GM23338 (cell line): ENCODE data around the gene PRDX6. TPM values are rescaled to one million over a fixed set of nuclear protein-coding genes. Genes with fewer than 3 reads are reported as not detected.

Experiments
- ATAC-seq: fragments of 200-7000 bp; cut with Tn5 transposase; 3 replicates; pipeline ENCODE4 v1.9.1; 2020
- DNase-seq: peaks from one replicate; pipeline ENCODE4 v3.0.0-alpha.2; 2015; ENCODE audit warnings: low spot score
- H2AFZ ChIP-seq: fragments of 200-600 bp; sonication (generic); 2 replicates; pipeline ENCODE4 v1.8.0; 2016; ENCODE audit warnings: antibody characterized with exemption, mild to moderate bottlenecking, moderate library complexity
- H3F3A ChIP-seq: fragments of 200-600 bp; sonication (generic); replicated peaks from 2 replicates; pipeline ENCODE4 v1.8.0; 2017; ENCODE audit warnings: antibody characterized with exemption, mixed run types, low read depth
- H3K27ac ChIP-seq: fragments of 200-600 bp; sonication (generic); 2 replicates; pipeline ENCODE4 v1.6.1; 2016; ENCODE audit warnings: low read depth
- H3K27me3 ChIP-seq: fragments of 200-600 bp; sonication (generic); 2 replicates; pipeline ENCODE4 v1.8.0; 2016; ENCODE audit warnings: mild to moderate bottlenecking, mixed run types, moderate library complexity; ENCODE audit not compliant: insufficient read depth
- H3K36me3 ChIP-seq: fragments of 200-600 bp; sonication (generic); 2 replicates; pipeline ENCODE4 v1.8.0; 2016; ENCODE audit warnings: mild to moderate bottlenecking; ENCODE audit not compliant: insufficient read depth
- H3K4me1 ChIP-seq: fragments of 200-600 bp; sonication (generic); 2 replicates; pipeline ENCODE4 v1.8.0; 2016; ENCODE audit warnings: mild to moderate bottlenecking, moderate library complexity; ENCODE audit not compliant: insufficient read depth
- H3K4me2 ChIP-seq: fragments of 200-600 bp; sonication (generic); 2 replicates; pipeline ENCODE4 v1.7.1; 2017; ENCODE audit warnings: mixed run types
- H3K4me3 ChIP-seq: fragments of 200-600 bp; sonication (generic); 2 replicates; pipeline ENCODE4 v1.6.1; 2016; ENCODE audit warnings: mixed run types
- H3K79me2 ChIP-seq: fragments of 200-600 bp; sonication (generic); replicated peaks from 2 replicates; pipeline ENCODE4 v1.8.0; 2017; ENCODE audit warnings: mild to moderate bottlenecking; ENCODE audit not compliant: insufficient read depth
- H3K9me2 ChIP-seq: fragments of 200-600 bp; sonication (generic); 2 replicates; pipeline ENCODE4 v1.8.0; 2017; ENCODE audit not compliant: insufficient read depth
- H4K20me1 ChIP-seq: fragments of 200-600 bp; sonication (generic); replicated peaks from 2 replicates; pipeline ENCODE4 v1.8.0; 2017; ENCODE audit warnings: mild to moderate bottlenecking; ENCODE audit not compliant: insufficient read depth
- H3K27ac Mint-ChIP-seq: 2 replicates; pipeline ENCODE4 v1.8.0; 2020; ENCODE audit warnings: inconsistent platforms, mild to moderate bottlenecking, moderate library complexity, mixed read lengths
- H3K27me3 Mint-ChIP-seq: 3 replicates; pipeline ENCODE4 v1.8.0; 2022; ENCODE audit warnings: low read depth, mild to moderate bottlenecking, moderate library complexity, mixed read lengths, inconsistent platforms; ENCODE audit not compliant: insufficient read depth, poor library complexity
- H3K36me3 Mint-ChIP-seq: 3 replicates; pipeline ENCODE4 v1.8.0; 2021; ENCODE audit warnings: low read depth, mild to moderate bottlenecking, inconsistent platforms, moderate library complexity, mixed read lengths
- H3K4me1 Mint-ChIP-seq: 3 replicates; pipeline ENCODE4 v1.8.0; 2020; ENCODE audit warnings: mild to moderate bottlenecking, inconsistent platforms, mixed read lengths
- H3K4me3 Mint-ChIP-seq: 3 replicates; pipeline ENCODE4 v1.8.0; 2021; ENCODE audit warnings: moderate library complexity, mild to moderate bottlenecking, inconsistent platforms, mixed read lengths
- H3K9me3 Mint-ChIP-seq: 3 replicates; pipeline ENCODE4 v1.8.0; 2020; ENCODE audit warnings: moderate library complexity, mild to moderate bottlenecking, inconsistent platforms, mixed read lengths
- CTCF ChIP-seq, 2 experiments: fragments of 200-600 bp in 1 of 2; sonication (generic) in 1 of 2; conservative IDR thresholded peaks; 2 replicates each; pipeline versions ENCODE4 v1.5.1 to v1.6.1; 2016 to 2017; ENCODE audit warnings: antibody characterized with exemption in 2 of 2, low read depth in 2 of 2, mild to moderate bottlenecking in 2 of 2, moderate library complexity in 1 of 2
- ETS1 ChIP-seq: IDR thresholded peaks from 2 replicates; pipeline ENCODE4 v1.6.1; 2016; ENCODE audit warnings: antibody characterized with exemption
- EZH2phosphoT487 ChIP-seq: fragments of 200-600 bp; sonication (generic); IDR thresholded peaks from one replicate; pipeline ENCODE4 v1.8.1; 2018; ENCODE audit warnings: antibody characterized with exemption; ENCODE audit not compliant: unreplicated experiment
- JUNB ChIP-seq: IDR thresholded peaks from one replicate; pipeline ENCODE4 v1.6.1; 2016; ENCODE audit warnings: antibody characterized with exemption; ENCODE audit not compliant: unreplicated experiment
- POLR2AphosphoS5 ChIP-seq: IDR thresholded peaks from 2 replicates; pipeline ENCODE4 v1.6.1; 2016; ENCODE audit warnings: antibody characterized with exemption, low read depth
- REST ChIP-seq: IDR thresholded peaks from one replicate; pipeline ENCODE4 v1.6.1; 2018; ENCODE audit warnings: antibody characterized with exemption; ENCODE audit not compliant: unreplicated experiment
- STAT1 ChIP-seq: IDR thresholded peaks from one replicate; pipeline ENCODE4 v1.6.1; 2016; ENCODE audit warnings: antibody characterized with exemption; ENCODE audit not compliant: unreplicated experiment
- ZNF114 ChIP-seq: fragments of 250-450 bp; sonication (Bioruptor Pico); IDR thresholded peaks from 2 replicates; pipeline ENCODE4 v1.5.0; 2020; ENCODE audit warnings: mild to moderate bottlenecking, moderate library complexity
- ZNF462 ChIP-seq: fragments of 250-450 bp; sonication (Bioruptor Pico); IDR thresholded peaks from 2 replicates; pipeline ENCODE4 v1.5.0; 2020; ENCODE audit warnings: mild to moderate bottlenecking, moderate library complexity
- polyA plus RNA-seq: library from polyadenylated mRNA; unstranded; fragments of >200 nt; fragmentation: Nextera tagmentation; extraction: Ambion mirVana; gene quantifications from 2 replicates; pipeline ENCODE4 v1.2.1, GENCODE V29; 2016
- total RNA-seq: library from RNA; depleted of rRNA; stranded (reverse); fragments of >200 nt; shearing (Covaris generic); gene quantifications from 2 replicates; pipeline ENCODE4 v1.2.3, GENCODE V29; 2014

The PRDX6 gene
- total and polyA plus RNA-seq, 2 experiments from 2014 or later: 516 to 746 TPM

- no peaks in the 10 kb centered on the region for H3K27me3 ChIP-seq
- no peak overlapping the region for H3K4me3 Mint-ChIP-seq
- DNase-seq: peak; percentile 9
- no peaks in the 10 kb centered on the region for H3K4me1 ChIP-seq
- H3K4me2 ChIP-seq: no peak overlapping the region
- H3K9me3 Mint-ChIP-seq: peaks cover 57% of the 10 kb centered on the region
- no peaks in the 10 kb centered on the region for H3K4me1 Mint-ChIP-seq
- H3K27me3 Mint-ChIP-seq: no peaks in the 10 kb centered on the region
- no peak for ATAC-seq
- H4K20me1 ChIP-seq: no peaks in the 10 kb centered on the region
- no peaks in the 10 kb centered on the region for H3K79me2 ChIP-seq
- H3K9me2 ChIP-seq: no peaks in the 10 kb centered on the region
- H3K27ac Mint-ChIP-seq: no peak overlapping the region
- H3K27ac ChIP-seq: no peak overlapping the region
- no peaks in the 10 kb centered on the region for H3F3A ChIP-seq
- H3K36me3 Mint-ChIP-seq: peaks cover 43% of the 10 kb centered on the region
- peaks cover 3% of the 10 kb centered on the region for H3K36me3 ChIP-seq
- H3K4me3 ChIP-seq: no peak overlapping the region
- TF ChIP-seq CTCF (conservative IDR thresholded peaks at IDR 0.05; ENCODE audit: low read depth in 2 of 2) (no peak), ETS1 (no peak), POLR2AphosphoS5 (no peak), JUNB (no peak), STAT1 (no peak), ZNF114 (CRISPR knock-in tag) (no peak)
- H2AFZ ChIP-seq: no peak overlapping the region
Observed at GRCh38 chr1:173496757-173497320, 19.7 kb downstream of the PRDX6 start.

- H3K4me1 ChIP-seq: no peaks in the 10 kb centered on the region
- H3K9me2 ChIP-seq: no peaks in the 10 kb centered on the region
- ATAC-seq (no peak), DNase-seq (no peak)
- H3K27me3 ChIP-seq: no peaks in the 10 kb centered on the region
- H2AFZ ChIP-seq: no peak overlapping the region
- H3K9me3 Mint-ChIP-seq: peaks cover 36% of the 10 kb centered on the region
- peaks cover 2% of the 10 kb centered on the region; the same call in 2 of the 3 replicates for H3K4me1 Mint-ChIP-seq
- H3K4me3 ChIP-seq: no peak overlapping the region
- H3K36me3 Mint-ChIP-seq: peaks cover 21% of the 10 kb centered on the region
- no peak overlapping the region for H3K27ac ChIP-seq
- no peak overlapping the region for H3K27ac Mint-ChIP-seq
- peaks cover 3% of the 10 kb centered on the region for H3K36me3 ChIP-seq
- H3K4me3 Mint-ChIP-seq: no peak overlapping the region
- H3K27me3 Mint-ChIP-seq: peaks cover under 1% of the 10 kb centered on the region
- no peaks in the 10 kb centered on the region for H3K79me2 ChIP-seq
- H4K20me1 ChIP-seq: no peaks in the 10 kb centered on the region
- H3K4me2 ChIP-seq: no peak overlapping the region
- H3F3A ChIP-seq: no peaks in the 10 kb centered on the region
- TF ChIP-seq ZNF462 (CRISPR knock-in tag) (no peak), REST (no peak), EZH2phosphoT487 (no peak), STAT1 (no peak)
Observed at GRCh38 chr1:173499729-173500128, 22.6 kb downstream of the PRDX6 start.
